ENCODE data around the gene STOX2.

DNA sequence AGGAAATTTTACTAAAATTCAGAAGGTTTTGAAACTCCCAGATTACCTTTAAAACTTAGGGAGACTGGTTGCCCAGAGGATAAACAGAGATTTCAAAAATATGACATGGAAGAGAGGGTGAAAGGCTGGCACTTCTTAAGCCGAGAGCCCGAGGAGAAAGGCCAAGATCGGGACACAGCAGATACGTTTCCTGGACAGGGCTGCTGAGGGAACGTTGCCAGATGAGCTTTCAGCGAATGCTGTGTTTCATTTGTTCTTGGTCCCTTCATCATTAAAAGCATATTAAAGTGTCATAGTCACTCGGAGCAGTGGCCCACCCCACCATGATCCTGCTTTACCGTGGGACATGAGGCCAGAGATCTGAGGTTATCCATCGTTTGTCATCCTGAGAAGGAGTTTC is 37.9 kb upstream of the STOX2 start:
- TF ChIP-seq, protein P1, sequence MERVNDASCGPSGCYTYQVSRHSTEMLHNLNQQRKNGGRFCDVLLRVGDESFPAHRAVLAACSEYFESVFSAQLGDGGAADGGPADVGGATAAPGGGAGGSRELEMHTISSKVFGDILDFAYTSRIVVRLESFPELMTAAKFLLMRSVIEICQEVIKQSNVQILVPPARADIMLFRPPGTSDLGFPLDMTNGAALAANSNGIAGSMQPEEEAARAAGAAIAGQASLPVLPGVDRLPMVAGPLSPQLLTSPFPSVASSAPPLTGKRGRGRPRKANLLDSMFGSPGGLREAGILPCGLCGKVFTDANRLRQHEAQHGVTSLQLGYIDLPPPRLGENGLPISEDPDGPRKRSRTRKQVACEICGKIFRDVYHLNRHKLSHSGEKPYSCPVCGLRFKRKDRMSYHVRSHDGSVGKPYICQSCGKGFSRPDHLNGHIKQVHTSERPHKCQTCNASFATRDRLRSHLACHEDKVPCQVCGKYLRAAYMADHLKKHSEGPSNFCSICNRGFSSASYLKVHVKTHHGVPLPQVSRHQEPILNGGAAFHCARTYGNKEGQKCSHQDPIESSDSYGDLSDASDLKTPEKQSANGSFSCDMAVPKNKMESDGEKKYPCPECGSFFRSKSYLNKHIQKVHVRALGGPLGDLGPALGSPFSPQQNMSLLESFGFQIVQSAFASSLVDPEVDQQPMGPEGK (CRISPR knock-in tag; IDR thresholded peaks at IDR 0.05; ENCODE audit: borderline replicate concordance), result no peak
- TF ChIP-seq ZNF8 (CRISPR knock-in tag; IDR thresholded peaks at IDR 0.05) (no peak), ZFP30 (CRISPR knock-in tag; IDR thresholded peaks at IDR 0.05) (no peak), CREB5 (CRISPR knock-in tag; IDR thresholded peaks at IDR 0.05; ENCODE audit: low read depth) (no peak), CSRNP3 (CRISPR knock-in tag; IDR thresholded peaks at IDR 0.05) (no peak), GLIS3 (CRISPR knock-in tag; IDR thresholded peaks at IDR 0.05) (no peak), TCF4 (CRISPR knock-in tag; IDR thresholded peaks at IDR 0.05; ENCODE audit: borderline replicate concordance) (no peak)

Measured in SK-N-SH treated with all-trans-retinoic acid at 6 μM for 48 hours (cell line).